HL-60/S4 treated with retinoic acid at 250 ng/mL for 4 days and 3 days (cell line): ENCODE results near the gene RNGTT.
"Not testable (repeated sequence)": the region's sequence is repeated elsewhere in the genome, so short reads cannot be mapped to it uniquely, and the experiment has no call there.

Experiments
- in situ Hi-C: fragments of 300-500 bp; cut with MboI; formaldehyde crosslinking; loops from 2 replicates; pipeline ENCODE4 v1.7.0; 2022; ENCODE audit warnings: low sequenced_read_pairs

Gene RNGTT

DNA sequence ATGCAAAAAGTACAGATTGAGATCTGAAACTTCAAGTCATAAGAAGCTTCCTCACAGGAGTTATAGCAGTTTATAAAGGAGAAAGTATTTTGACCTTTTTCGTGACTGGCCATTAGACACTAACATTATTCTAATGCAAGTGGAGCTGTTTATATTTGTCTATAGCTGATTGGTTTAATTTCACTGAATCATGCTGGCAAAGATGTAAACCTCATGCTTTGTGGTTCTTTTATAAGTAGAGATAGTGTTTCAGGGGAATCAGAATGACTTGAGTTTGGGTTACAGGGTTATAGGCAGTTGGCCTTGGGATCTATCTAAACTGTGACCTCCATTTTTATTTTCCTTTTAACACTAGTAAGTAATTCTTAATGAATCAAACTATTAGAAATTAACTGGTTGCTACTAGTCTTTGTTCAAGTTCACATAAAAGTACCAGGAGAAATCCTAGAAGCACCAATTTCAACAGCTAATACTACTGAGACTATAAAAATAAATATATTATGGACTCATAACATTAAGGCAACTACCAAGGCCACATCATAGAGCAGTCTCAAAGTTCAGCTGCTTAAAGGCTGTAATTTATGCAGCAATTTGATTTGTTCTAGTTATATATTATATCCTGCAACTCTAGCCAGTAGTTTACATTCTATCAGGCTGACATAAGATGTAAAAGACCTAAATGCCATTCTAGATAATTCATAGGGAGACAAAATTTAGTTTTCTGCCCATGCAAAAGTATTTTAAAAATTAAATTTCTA is 94.0 kb downstream of the RNGTT start:
- in situ Hi-C loops, result no loop called here

DNA sequence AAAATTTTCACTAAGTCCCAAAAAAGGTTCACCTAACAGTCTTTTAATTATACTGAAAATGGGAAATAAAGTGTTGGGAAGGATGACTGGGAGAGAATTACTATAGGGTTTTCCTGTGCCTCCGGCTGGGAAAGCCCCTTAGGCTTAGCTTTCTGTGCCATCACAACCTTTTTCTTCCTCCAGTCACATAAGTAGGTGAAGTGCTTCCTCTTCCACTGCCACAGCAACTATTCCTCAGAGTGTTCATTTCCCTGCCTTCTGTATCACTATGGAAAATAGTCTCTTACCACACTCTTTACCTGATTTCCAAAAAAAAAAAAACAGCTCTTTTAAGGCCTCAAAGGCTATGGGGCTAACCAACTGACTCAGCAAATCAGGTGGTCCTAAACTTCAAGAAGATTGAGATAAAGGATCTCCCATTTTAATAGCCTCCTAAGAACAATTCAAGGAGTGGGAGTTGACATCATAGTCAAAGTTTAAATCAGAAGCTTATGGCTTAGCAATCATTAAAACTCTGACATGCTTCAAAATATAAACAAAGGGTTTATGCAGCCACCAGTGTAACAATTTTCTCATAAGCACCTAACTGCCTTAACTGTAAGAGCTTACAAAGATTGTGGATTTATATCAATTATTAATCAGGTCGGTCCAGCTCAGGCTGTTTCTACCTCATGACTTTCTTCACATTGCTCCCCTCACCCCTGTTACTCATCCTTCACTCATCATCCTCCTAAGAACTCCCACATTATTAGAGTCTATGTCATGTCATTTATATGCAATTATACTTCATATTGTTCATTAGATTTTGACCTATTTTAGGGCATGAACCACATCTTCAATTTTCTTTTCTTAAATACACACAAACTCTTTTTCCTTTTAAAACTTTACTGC is 95.3 kb downstream of the RNGTT start:
- in situ Hi-C loops, result no loop called here

DNA sequence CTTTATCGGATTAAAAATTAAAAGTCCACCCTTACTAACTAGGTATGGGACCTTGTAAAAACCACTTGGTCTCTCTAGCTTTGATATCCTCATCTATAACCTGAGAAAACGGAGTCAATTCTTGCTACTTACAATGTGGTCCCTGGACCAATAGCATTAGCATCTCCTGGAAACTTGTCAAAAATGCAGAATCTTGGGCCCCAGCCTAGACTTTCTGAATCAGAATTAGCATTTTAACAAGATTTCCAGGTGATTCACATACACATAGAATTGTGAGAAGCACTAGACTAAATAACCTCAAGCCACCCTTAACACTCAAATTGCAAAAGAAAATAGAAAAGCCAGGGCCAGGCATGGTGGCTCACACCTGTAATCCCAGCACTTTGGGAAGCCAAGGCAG is 96.6 kb downstream of the RNGTT start:
- in situ Hi-C loops, result no loop called here

DNA sequence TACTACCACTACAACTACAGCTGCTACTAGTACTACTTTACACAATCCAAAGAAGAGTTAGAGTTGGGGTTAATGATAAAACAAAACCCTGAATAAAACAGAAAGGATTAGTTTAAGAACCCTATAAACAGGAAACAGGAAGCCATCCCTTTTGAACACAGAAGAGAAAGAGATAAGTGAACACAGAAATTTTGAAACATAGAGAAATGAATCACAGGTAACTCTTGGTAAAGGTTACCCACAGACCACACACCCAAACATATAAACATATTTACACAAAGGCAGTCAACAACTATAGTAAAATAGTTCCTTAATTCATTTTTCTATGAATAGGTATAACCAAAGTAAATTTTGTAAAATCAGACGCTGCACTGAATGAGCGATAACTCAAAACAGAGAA is 98.1 kb downstream of the RNGTT start:
- in situ Hi-C loops, result no loop called here

DNA sequence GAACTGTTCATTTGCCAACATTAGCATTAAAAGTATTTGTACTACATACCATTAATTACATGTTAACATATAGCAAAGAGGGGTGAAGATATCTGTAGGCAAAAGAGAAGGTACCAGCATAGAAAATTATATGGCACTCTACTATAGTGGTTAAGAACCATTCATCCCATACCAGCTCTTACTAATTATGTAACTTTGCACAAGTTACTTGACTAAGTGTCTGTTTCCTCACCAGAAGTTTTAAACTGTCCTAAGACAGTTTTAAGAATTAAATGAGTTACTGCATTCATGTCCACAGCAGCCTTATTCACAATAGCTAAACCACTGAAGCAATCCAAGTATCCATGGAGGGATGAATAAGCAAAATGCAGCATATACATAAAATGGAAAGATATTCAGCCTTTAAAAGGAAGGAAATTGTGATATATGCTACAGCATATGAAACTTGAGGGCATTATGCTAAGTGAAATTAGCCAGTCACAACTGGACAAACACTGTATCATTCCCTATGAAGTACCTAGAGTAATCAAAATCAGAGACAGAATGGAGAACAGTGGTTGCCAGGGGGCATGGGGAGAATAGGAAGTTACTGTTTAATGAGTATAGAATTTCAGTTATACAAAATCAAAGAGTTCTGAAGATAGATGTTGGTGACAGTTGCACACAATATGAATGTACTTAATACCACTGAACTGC is 98.9 kb downstream of the RNGTT start:
- in situ Hi-C loops, result no loop called here

DNA sequence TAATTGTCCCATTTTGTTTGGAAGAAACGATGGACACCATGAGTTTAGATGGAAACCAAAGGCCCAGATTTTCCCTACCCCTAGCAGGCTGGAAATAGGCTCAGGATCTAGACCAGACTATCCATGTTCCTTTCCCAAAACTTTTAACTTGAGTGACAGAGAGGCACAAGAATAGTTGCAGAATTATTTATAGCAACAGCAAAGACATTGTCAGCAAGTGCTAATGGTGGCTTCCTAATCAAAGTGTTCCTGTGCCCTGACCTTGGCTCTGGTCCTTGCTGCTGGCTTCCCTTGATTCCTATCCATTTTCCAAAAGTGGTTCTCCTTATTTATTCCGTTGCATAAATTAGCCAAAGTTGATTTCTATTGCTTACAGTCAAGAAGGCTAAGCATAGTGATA is 103.1 kb downstream of the RNGTT start:
- in situ Hi-C loops, result no loop called here

DNA sequence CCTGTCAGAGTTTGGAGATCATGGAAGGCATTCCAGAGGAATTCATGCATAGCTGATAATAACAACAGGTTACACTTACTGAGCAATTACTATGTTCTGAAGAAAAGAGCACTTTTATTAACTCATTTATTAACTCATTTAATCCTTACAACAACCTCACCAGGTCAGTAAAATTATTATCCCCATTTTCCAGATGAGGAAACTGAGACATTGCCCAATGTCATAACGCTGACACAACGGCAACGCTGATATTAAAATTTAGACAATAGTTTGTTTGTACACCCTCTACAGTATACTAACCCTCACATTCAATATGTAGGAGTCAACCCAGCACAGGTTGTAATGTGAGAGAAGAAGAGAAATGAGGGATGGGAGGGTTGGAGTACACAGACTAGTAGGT is 105.0 kb downstream of the RNGTT start:
- in situ Hi-C loops, result no loop called here

DNA sequence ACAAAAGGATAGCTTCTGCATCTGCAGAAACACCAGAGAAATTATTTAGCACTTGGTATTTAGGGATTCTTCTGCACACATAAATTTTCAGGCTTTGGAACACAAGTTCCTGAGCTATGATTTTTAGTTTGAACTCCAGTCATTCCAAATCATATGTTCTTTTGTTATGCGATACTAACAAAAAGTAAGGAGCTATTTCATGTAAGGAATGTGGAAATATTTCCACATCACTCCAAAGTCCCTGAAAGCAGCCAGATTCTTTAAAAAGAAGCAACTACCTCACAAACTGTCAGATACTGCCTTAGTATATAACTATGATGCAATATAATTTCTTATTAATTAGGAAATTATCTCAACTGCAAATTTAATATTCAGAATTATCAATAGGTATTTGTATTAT is 106.9 kb downstream of the RNGTT start:
- in situ Hi-C loops, result no loop called here

DNA sequence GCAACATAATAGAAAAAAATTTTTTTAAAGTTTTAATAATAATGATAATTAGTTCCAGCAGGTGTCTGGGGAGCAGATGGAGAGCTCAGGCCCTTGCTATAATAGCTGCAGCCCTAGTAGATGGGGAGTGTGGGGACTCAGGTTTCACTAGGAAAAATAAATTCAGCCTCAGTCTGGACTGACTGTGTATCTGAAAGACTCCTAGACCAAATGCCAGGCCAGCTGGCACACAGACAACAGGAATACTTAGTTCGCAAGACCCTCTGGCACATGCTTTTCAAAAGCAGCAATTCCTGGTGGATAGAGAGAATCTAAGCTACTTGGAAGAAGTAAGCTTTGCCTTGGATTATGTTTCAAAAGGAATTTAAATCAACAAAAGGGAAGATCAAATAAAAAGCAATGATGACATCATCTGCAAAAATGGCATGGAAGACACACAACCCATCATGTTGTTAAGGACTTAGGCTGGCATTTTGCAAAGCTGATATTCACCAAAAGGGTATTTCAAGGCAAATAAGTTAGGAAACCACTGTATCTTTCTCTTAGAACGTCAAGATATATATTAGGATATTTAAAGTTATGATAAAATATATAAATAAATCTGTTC is 107.8 kb downstream of the RNGTT start:
- in situ Hi-C loops, result no loop called here

DNA sequence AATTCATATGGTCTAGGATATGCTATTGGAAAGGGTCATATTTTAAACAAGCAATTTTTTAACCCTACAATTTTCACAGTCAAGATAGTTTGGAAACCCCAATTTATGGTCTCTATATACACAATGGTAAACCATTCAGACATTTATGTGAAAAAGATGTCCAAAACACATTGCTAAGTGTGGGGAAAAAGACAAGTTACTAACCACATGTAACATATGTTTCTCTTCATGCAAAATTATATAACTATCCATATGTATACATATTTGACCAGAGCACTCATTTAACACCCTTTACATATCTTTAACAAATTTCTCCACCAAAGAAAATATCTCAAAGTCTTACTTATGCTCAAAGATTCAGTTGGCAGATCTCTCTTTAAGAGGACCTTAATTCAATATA is 110.6 kb downstream of the RNGTT start:
- in situ Hi-C loops, result no loop called here

DNA sequence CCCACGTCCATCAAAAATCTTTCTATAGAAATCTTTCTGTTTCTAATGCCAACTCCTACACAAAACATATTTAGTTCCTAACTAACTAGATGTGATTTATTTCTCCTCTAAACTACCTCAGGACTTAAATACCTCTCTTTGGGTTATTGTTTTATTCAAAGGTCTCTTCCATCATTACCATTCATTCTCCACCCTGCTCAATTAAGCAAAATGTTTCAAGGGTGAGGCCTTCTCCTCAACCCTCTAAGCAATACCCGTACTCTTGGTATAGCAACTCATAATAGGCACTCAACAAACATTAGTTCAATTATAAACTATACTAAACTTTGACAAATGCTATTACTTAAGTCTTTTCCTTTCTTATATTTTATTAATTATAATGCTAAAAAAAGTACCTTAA is 111.4 kb downstream of the RNGTT start:
- in situ Hi-C loops, result no loop called here

DNA sequence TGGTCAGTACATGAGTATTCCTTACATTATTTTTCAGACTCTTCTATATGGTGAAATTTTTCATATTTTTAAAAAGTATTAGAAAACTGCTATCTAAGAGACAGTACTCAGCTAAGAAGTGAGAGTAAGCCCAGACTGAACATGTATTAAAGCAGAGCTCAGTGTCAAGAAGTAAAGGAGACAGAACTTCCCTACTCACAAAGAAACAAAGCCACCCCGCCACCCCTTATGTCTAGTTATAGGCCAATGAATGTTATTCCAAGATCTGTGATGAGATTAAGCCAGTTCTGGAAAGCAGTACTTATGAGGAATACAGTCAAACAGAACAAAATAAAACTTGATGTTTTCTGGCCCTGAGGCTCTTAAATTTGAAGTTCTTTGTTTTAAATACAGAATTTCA is 114.5 kb downstream of the RNGTT start:
- in situ Hi-C loops, result no loop called here

DNA sequence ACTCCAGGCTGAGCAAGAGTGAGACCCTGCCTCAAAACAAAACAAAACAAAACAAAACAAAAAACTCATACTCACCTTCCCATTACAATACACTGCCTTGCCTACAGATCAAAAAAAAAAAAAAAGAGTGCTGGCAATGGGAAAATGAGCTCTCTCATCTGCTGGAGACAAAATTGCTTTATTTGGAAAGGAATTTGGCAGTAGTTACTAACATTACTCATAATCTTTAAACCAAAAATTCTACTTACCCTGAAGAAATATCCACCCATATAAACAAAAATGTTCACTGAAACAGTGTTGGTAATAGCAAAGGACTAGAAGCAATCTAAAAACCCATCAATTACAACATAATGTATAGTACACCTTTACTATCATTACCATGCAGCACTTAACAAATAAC is 120.4 kb downstream of the RNGTT start:
- in situ Hi-C loops, result no loop called here

DNA sequence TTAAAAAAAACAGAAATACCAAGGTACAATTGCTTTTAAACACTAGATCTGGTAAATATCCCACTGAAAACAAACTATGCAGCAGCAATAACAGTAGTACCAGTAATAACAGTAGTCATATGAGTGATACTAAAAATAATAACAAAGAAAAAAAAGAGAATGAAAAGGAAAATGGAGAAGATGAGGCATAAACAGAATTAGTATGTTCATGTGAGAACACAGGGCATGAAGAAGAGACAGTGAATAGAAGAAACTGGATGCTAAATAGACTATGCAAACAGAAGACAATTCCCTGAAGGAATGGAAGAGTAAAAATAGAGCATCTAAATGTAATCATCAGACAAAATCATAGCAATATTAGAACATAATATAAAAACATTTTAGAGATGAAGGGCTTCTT is 121.1 kb downstream of the RNGTT start:
- in situ Hi-C loops, result no loop called here

DNA sequence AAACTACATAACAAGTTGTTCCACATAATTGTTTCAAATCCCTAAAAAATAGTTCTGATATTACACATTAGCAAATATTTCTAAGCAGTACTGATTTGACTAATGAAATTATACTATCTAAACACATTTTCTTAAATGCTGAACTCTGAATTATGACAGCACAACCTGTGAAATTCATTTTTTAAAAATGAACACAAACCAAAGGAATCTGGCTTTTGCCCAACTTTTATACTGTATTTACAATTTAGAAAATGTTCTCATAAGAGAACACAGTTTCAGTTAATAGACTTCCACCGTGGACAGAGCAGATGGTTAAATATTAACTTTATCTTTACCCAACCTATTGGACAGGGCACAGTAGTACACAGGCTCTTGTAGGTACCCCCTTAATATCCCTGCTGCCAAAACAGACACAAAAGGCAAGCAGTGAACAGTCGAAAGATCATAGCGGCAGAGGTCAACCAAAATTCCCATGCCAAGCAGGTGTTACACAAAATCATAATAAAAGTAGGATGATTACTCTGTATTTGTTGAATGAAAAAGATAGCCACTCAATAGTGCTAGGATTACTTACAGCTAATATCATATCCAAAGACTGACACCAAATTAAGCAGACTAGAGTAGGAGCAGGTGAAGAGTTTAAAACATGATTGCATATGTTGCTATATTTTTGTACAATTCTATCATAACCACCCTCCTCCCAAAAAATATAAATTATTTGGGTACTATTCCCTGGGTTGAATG is 122.5 kb downstream of the RNGTT start:
- in situ Hi-C loops, result no loop called here

DNA sequence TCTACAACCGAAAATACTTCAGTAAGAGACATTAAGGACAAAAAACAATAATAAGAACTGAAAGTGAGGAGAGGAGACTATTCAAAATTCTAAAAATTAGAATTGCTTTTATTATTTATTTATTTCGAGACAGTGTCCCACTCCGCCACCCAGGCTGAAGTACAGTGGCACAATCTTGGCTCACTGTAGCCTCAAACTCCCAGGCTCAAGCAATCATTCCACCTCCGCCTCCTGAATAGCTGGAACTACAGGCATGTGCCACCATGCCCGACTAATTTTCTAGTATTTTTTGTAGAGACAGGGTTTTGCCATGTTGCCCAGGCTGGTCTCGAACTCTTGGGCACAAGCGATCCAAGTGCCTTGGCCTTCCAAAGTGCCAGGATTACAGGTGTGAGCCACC is 123.1 kb downstream of the RNGTT start:
- in situ Hi-C loops, result no loop called here

DNA sequence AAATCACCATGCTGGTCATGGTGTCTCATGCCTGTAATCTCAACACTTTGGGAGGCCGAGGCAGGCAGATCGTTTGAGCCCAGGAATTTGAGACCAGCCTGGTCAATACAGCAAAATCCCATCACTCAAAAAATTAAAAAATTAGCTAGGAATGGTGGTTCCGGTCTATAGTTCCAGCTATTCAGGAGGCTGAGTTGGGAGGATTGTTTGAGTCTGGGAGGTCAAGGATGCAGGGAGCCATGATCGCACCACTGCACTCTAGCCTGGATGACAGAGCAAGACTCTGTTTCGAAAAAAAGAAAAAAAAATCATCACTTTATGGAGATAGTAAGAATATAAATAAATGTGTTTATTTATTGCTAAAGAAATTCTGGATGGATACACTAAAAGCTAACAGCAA is 124.1 kb downstream of the RNGTT start:
- in situ Hi-C loops, result no loop called here

DNA sequence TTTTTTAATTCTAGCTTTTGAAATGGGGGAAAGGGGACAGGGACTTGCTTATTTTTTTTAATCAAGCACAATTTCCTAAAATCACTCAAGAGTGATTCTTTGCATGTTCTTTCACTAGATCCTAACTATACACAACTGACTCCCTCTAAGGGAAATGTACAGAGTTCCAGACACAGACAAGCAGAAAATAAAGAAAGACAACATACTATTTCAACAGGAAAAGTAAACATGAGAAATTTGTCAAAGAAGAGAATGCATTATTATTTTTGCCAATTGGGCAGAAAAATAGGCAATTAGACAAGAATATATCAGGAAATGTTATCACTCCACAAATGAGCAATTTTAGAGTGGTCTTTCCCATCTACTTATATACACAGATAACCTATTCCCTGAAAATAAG is 128.2 kb downstream of the RNGTT start:
- in situ Hi-C loops, result no loop called here

DNA sequence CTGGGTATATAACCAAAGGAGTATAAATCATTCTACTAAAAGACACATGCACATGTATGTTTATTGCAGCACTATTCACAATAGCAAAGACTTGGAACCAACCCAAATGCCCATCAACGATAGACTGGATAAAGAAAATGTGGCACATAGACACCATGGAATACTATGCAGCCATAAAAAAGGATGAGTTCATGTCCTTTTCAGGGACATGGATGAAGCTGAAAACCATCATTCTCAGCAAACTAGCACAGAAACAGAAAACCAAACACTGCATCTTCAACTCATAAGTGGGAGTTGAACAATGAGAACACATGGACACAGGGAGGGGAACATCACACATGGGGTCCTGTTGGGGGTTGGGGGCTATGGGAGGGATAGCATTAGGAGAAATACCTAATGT is 130.3 kb downstream of the RNGTT start:
- in situ Hi-C loops, result not testable (repeated sequence)

DNA sequence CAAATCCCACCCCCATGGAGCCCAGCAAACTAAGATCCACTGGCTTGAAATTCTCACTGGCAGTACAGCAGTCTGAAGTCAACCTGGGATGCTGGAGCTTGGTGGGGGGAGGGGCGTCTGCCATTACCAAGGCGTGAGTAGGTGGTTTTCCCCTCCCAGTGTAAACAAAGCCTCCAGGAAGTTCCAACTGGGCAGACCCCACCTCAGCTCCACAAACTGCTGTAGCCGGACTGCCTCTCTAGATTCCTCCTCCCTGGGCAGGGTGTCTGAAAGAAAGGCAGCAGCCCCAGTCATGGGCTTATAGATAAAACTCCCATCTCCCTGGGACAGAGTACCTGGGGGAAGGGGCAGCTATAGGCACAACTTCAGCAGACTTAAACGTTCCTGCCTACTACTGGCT is 135.8 kb downstream of the RNGTT start:
- in situ Hi-C loops, result not testable (repeated sequence)

DNA sequence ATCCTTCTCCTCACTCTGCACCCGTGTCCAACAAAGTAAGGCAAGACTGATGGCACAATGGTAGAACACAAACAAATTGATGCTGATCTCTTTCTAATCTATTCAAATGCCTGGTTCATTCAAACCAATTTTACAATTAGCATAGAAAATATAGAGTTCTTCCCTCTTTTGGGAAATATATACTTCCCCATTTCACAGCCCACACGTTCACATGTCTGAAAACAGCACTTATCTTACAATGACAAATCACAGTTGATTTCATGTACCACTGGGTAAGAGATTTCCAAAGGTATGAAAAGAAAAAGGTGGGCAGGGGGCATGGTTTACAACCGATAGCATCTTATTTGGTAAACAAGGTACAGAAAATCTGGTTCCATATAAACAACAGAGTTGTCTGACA is 137.6 kb downstream of the RNGTT start:
- in situ Hi-C loops, result no loop called here
